OCI-LY7 (cell line): ENCODE results near the gene SLC29A1. TPM values are rescaled to one million over a fixed set of nuclear protein-coding genes. Genes with fewer than 3 reads are reported as not detected.

ENCODE experiments used
- BruUV-seq: library from RNA; stranded (reverse); fragments of 400-500 nt; replicated peaks from 2 replicates; lab custom pipeline; 2021; lab: Mats Ljungman, UMichigan
- CTCF ChIA-PET: fragments of 300-600 bp; sonication (Branson Sonifier 250); formaldehyde crosslinking; loops from one replicate; lab custom pipeline; 2022; ENCODE audit warnings: antibody characterized with exemption; ENCODE audit not compliant: unreplicated experiment; lab: Charles Lee
- POLR2A ChIA-PET: fragments of 300-600 bp; sonication (Branson Sonifier 250); formaldehyde crosslinking; loops from one replicate; lab custom pipeline; 2022; ENCODE audit warnings: antibody characterized with exemption; lab: Charles Lee
- DNase-seq: peaks from one replicate; pipeline ENCODE4 v3.0.0-alpha.2; 2015; ENCODE audit warnings: low spot score
- H2AFZ ChIP-seq: fragments of 200-600 bp; sonication (generic), shearing (Covaris generic); 2 replicates; pipeline ENCODE4 v1.6.1; 2014; ENCODE audit warnings: mild to moderate bottlenecking, antibody characterized with exemption, low read length, moderate library complexity
- H3K27ac ChIP-seq: fragments of 200-600 bp; sonication (generic); 2 replicates; pipeline ENCODE4 v1.5.1; 2014; ENCODE audit warnings: mixed run types, low read depth, mild to moderate bottlenecking, moderate library complexity, low read length, inconsistent platforms; ENCODE audit not compliant: poor library complexity, severe bottlenecking
- H3K36me3 ChIP-seq: fragments of 200-600 bp; sonication (generic); 2 replicates; pipeline ENCODE4 v1.6.1; 2014; ENCODE audit warnings: mild to moderate bottlenecking, antibody characterized with exemption, low read length, moderate library complexity, mixed read lengths; ENCODE audit not compliant: insufficient read depth
- H3K4me1 ChIP-seq: fragments of 200-600 bp; sonication (generic); 2 replicates; pipeline ENCODE4 v1.5.1; 2014; ENCODE audit warnings: mild to moderate bottlenecking, low read length; ENCODE audit not compliant: insufficient read depth, poor library complexity, severe bottlenecking
- H3K4me2 ChIP-seq: fragments of 200-600 bp; sonication (generic); 2 replicates; pipeline ENCODE4 v1.6.1; 2014; ENCODE audit warnings: mild to moderate bottlenecking, low read length
- H3K4me3 ChIP-seq: fragments of 200-600 bp; sonication (generic); 2 replicates; pipeline ENCODE4 v1.5.1; 2014; ENCODE audit warnings: mild to moderate bottlenecking, low read depth, low read length; ENCODE audit not compliant: poor library complexity, severe bottlenecking
- H3K79me2 ChIP-seq: fragments of 200-600 bp; sonication (generic); 2 replicates; pipeline ENCODE4 v1.6.1; 2016; ENCODE audit warnings: low read depth, mild to moderate bottlenecking, low read length, moderate library complexity, mixed read lengths; ENCODE audit not compliant: insufficient read depth
- H3K9me2 ChIP-seq: fragments of 200-600 bp; sonication (generic); 2 replicates; pipeline ENCODE4 v1.6.1; 2016; ENCODE audit warnings: mild to moderate bottlenecking, low read length, mixed read lengths; ENCODE audit not compliant: insufficient read depth
- H3K9me3 ChIP-seq: fragments of 200-600 bp; sonication (generic); 2 replicates; pipeline ENCODE4 v1.6.1; 2014; ENCODE audit warnings: mild to moderate bottlenecking, mixed run types, low read length, mixed read lengths
- H4K20me1 ChIP-seq: fragments of 200-600 bp; sonication (generic); 2 replicates; pipeline ENCODE4 v1.6.1; 2014; ENCODE audit warnings: mild to moderate bottlenecking, antibody characterized with exemption, low read length, moderate library complexity, mixed read lengths; ENCODE audit not compliant: insufficient read depth
- CTCF ChIP-seq: fragments of 200-600 bp; sonication (generic); conservative IDR thresholded peaks from 2 replicates; pipeline ENCODE4 v1.5.1; 2014; ENCODE audit warnings: mild to moderate bottlenecking, antibody characterized with exemption, low read length, moderate library complexity, mixed read lengths
- EZH2phosphoT487 ChIP-seq: fragments of 200-600 bp; sonication (generic); IDR thresholded peaks from 2 replicates; pipeline ENCODE4 v1.6.1; 2018; ENCODE audit warnings: low read depth, borderline replicate concordance, mild to moderate bottlenecking, mixed run types, antibody characterized with exemption, low read length, moderate library complexity, mixed read lengths
- intact Hi-C: fragments of 100-400 bp; cut with micrococcal nuclease; formaldehyde crosslinking; loops from one replicate; pipeline ENCODE4 v1.10.0; 2022; ENCODE audit not compliant: unreplicated experiment
- small RNA-seq: library from RNA; depleted of rRNA; stranded (forward); fragments of <200 nt; gene quantifications from one replicate; pipeline ENCODE3, GENCODE V24; 2014
- total RNA-seq, 2 experiments: library from RNA; depleted of rRNA in 1 of 2; stranded (reverse); fragments of >200 nt in 1 of 2; shearing (Covaris generic) in 1 of 2; gene quantifications; 2 replicates each; pipeline ENCODE4 v1.2.3, GENCODE V29; 2014 to 2022

The SLC29A1 gene
- total RNA-seq, 2 experiments from 2014 or later, result 52.6 to 64.6 TPM

- H3K36me3 ChIP-seq, result no peaks in the 10 kb centered on the region
- ChIA-PET CTCF (no interaction called here), POLR2A (no interaction called here)
- no peaks in the 10 kb centered on the region for H3K79me2 ChIP-seq
- no peaks in the 10 kb centered on the region for H4K20me1 ChIP-seq
- intact Hi-C loops, result no loop called here
- no peak overlapping the region for H2AFZ ChIP-seq
- H3K9me3 ChIP-seq, result no peaks in the 10 kb centered on the region
- no peak overlapping the region for H3K27ac ChIP-seq
- no TSS peak for BruUV-seq
- TF ChIP-seq EZH2phosphoT487 (no peak), CTCF (no peak)
- no peaks in the 10 kb centered on the region for H3K4me1 ChIP-seq
- no peaks in the 10 kb centered on the region for H3K9me2 ChIP-seq
- no peak overlapping the region for H3K4me3 ChIP-seq
- DNase-seq, result no peak
- no peak overlapping the region for H3K4me2 ChIP-seq
Measured at GRCh38 chr6:44277763-44278162, 54.4 kb downstream of the SLC29A1 start.

GRCh38 chr6:44278315-44278714, 54.9 kb downstream of the SLC29A1 start:
- H3K9me3 ChIP-seq, result no peaks in the 10 kb centered on the region
- no peak for TF ChIP-seq CTCF
- TF ChIP-seq EZH2phosphoT487, result no peak
- H3K27ac ChIP-seq, result no peak overlapping the region
- CTCF ChIA-PET, result no interaction called here
- H4K20me1 ChIP-seq, result no peaks in the 10 kb centered on the region
- no TSS peak for BruUV-seq
- H3K9me2 ChIP-seq, result no peaks in the 10 kb centered on the region
- POLR2A ChIA-PET, result no interaction called here
- no peaks in the 10 kb centered on the region for H3K4me1 ChIP-seq
- no peaks in the 10 kb centered on the region for H3K36me3 ChIP-seq
- H3K79me2 ChIP-seq, result no peaks in the 10 kb centered on the region
- no peak for DNase-seq
- intact Hi-C loops, result no loop called here
- no peak overlapping the region for H3K4me3 ChIP-seq
- no peak overlapping the region for H3K4me2 ChIP-seq
- H2AFZ ChIP-seq, result no peak overlapping the region

- no peak overlapping the region for H3K4me2 ChIP-seq
- H3K4me3 ChIP-seq, result no peak overlapping the region
- no peaks in the 10 kb centered on the region for H3K4me1 ChIP-seq
- ChIA-PET POLR2A (no interaction called here), CTCF (no interaction called here)
- intact Hi-C loops, result no loop called here
- no peaks in the 10 kb centered on the region for H3K9me3 ChIP-seq
- H3K9me2 ChIP-seq, result no peaks in the 10 kb centered on the region
- H3K36me3 ChIP-seq, result no peaks in the 10 kb centered on the region
- H2AFZ ChIP-seq, result no peak overlapping the region
- H4K20me1 ChIP-seq, result no peaks in the 10 kb centered on the region
- TF ChIP-seq EZH2phosphoT487, result no peak
- no peak overlapping the region for H3K27ac ChIP-seq
- H3K79me2 ChIP-seq, result no peaks in the 10 kb centered on the region
- no peak for DNase-seq
- no TSS peak for BruUV-seq
Measured at GRCh38 chr6:44278774-44279697, 55.6 kb downstream of the SLC29A1 start.

Small RNA genes lying within 50 kb of the gene (small RNA-seq; reads per million reads assigned to genes)
- not detected for gene RN7SL811P

Other genes starting within 250 kb of the SLC29A1 start
- gene MRPL14, start 96.1 kb upstream of the SLC29A1 start, total RNA-seq (2014; rRNA removed; shearing (Covaris generic)), result 87.2 and 97.8 TPM in 2 replicates
- 42.8 and 51.3 TPM in 2 replicates for gene MRPL14, start 96.1 kb upstream of the SLC29A1 start, total RNA-seq (2022)
- gene TMEM63B, start 96.0 kb upstream of the SLC29A1 start, total RNA-seq (2014; rRNA removed; shearing (Covaris generic)), result 3.7 and 5.4 TPM in 2 replicates
- 10.0 and 10.2 TPM in 2 replicates for gene TMEM63B, start 96.0 kb upstream of the SLC29A1 start, total RNA-seq (2022)
- not detected in 2 replicates for gene CAPN11, start 64.8 kb upstream of the SLC29A1 start, total RNA-seq (2014; rRNA removed; shearing (Covaris generic))
- gene CAPN11, start 64.8 kb upstream of the SLC29A1 start, total RNA-seq (2022), result not detected in 2 replicates
- gene MYMX, start 6.7 kb upstream of the SLC29A1 start, total RNA-seq (2014; rRNA removed; shearing (Covaris generic)), result not detected in 2 replicates
- not detected in 2 replicates for gene MYMX, start 6.7 kb upstream of the SLC29A1 start, total RNA-seq (2022)
- 911 and 1,004 TPM in 2 replicates for gene HSP90AB1, start 23.5 kb downstream of the SLC29A1 start, total RNA-seq (2014; rRNA removed; shearing (Covaris generic))
- 1,055 and 1,282 TPM in 2 replicates for gene HSP90AB1, start 23.5 kb downstream of the SLC29A1 start, total RNA-seq (2022)
- 10.1 and 13.9 TPM in 2 replicates for gene SLC35B2, start 33.9 kb downstream of the SLC29A1 start, total RNA-seq (2014; rRNA removed; shearing (Covaris generic))
- 15.3 and 16.5 TPM in 2 replicates for gene SLC35B2, start 33.9 kb downstream of the SLC29A1 start, total RNA-seq (2022)
- gene NFKBIE, start 42.0 kb downstream of the SLC29A1 start, total RNA-seq (2014; rRNA removed; shearing (Covaris generic)), result 27.5 and 43.1 TPM in 2 replicates
- gene NFKBIE, start 42.0 kb downstream of the SLC29A1 start, total RNA-seq (2022), result 22.4 and 24.8 TPM in 2 replicates
- gene TMEM151B, start 46.9 kb downstream of the SLC29A1 start, total RNA-seq (2014; rRNA removed; shearing (Covaris generic)), result not detected in 2 replicates
- gene TMEM151B, start 46.9 kb downstream of the SLC29A1 start, total RNA-seq (2022), result 0.07 and 0.15 TPM in 2 replicates
- gene AARS2, start 89.8 kb downstream of the SLC29A1 start, total RNA-seq (2014; rRNA removed; shearing (Covaris generic)), result 22.0 and 22.7 TPM in 2 replicates
- gene AARS2, start 89.8 kb downstream of the SLC29A1 start, total RNA-seq (2022), result 20.7 and 22.4 TPM in 2 replicates
- gene SPATS1, start 119.1 kb downstream of the SLC29A1 start, total RNA-seq (2014; rRNA removed; shearing (Covaris generic)), result not detected in 2 replicates
- not detected in 2 replicates for gene SPATS1, start 119.1 kb downstream of the SLC29A1 start, total RNA-seq (2022)
- gene CDC5L, start 164.1 kb downstream of the SLC29A1 start, total RNA-seq (2014; rRNA removed; shearing (Covaris generic)), result 21.5 and 22.5 TPM in 2 replicates
- 23.4 and 24.0 TPM in 2 replicates for gene CDC5L, start 164.1 kb downstream of the SLC29A1 start, total RNA-seq (2022)